ENCODE data around the gene SLC37A3. TPM values are rescaled to one million over a fixed set of nuclear protein-coding genes. Genes with fewer than 3 reads are reported as not detected.

Gene SLC37A3
- total RNA-seq, 1 experiment from 2014 or later, result 52.7 TPM

DNA sequence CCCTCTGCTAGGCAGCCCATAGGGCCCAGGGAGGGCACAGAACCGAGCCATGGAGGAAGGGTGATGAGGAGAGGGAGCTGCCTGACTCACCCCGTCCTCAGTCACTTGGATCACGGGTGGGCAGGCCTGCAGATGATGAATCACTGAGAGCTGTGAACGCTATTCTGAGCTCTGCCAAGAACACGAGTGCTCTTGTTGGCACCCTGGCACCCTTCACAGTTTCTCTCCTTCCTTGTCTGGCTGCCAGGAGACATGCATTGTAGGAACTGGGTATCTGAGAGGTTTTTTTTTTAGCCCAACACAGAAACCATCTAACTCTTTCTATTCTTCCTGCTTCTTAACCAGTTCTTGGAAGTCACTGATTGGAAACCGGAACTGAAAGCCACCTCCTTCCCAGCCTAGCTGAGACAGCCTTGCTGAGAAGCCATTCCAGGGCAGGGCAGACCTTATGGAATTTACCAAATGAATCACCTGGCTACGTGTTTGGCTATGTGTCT is 82.1 kb downstream of the SLC37A3 start:
- Histone ChIP-seq H3K4me1 (ENCODE audit: insufficient read depth, low read length) (no peaks in the 10 kb centered on the region), H4K5ac (ENCODE audit: insufficient read length, low read depth, low read length) (no peak overlapping the region), H3K56ac (ENCODE audit: insufficient read length, low read depth, low read length) (no peak overlapping the region), H2BK5ac (ENCODE audit: insufficient read length, low read length) (no peak overlapping the region), H4K8ac (replicated peaks; ENCODE audit: insufficient read length, low read depth, low read length) (no peak overlapping the region), H3K79me1 (ENCODE audit: insufficient read depth, low read depth, low read length, poor library complexity, severe bottlenecking) (no peaks in the 10 kb centered on the region), H2BK20ac (ENCODE audit: low read depth, low read length, poor library complexity, severe bottlenecking) (no peak overlapping the region), H3T11ph (ENCODE audit: low read length) (no peak overlapping the region), H3K9me3 (ENCODE audit: control insufficient read depth, low read depth, low read length) (peaks cover 5% of the 10 kb centered on the region), H3K4me2 (ENCODE audit: insufficient read depth, insufficient read length, low read length) (no peak overlapping the region), H3K23ac (ENCODE audit: insufficient read length, low read depth, low read length) (no peak overlapping the region), H4K20me1 (ENCODE audit: control insufficient read depth, insufficient read depth, insufficient read length) (no peaks in the 10 kb centered on the region), H3K4ac (ENCODE audit: low read depth, low read length) (no peak overlapping the region), H2BK12ac (ENCODE audit: insufficient read length, low read depth, low read length) (no peak overlapping the region), H3K79me2 (ENCODE audit: insufficient read depth, low read length) (no peaks in the 10 kb centered on the region), H3K23me2 (ENCODE audit: insufficient read length, low read depth, low read length, poor library complexity, severe bottlenecking) (no peaks in the 10 kb centered on the region), H3K9ac (ENCODE audit: extremely low read depth, insufficient read length, low read length) (no peak overlapping the region), H3K14ac (ENCODE audit: insufficient read depth, low read length) (no peak overlapping the region), H3K27me3 (ENCODE audit: insufficient read depth, low read length) (no peaks in the 10 kb centered on the region), H2AFZ (ENCODE audit: low read length) (no peak overlapping the region), H4K91ac (ENCODE audit: insufficient read length, low read depth, low read length) (no peak overlapping the region), H2BK120ac (ENCODE audit: low read depth, low read length, poor library complexity, severe bottlenecking) (no peak overlapping the region), H2BK15ac (ENCODE audit: low read depth, low read length) (no peak overlapping the region), H3K27ac (ENCODE audit: insufficient read length, low read depth, low read length) (no peak overlapping the region), H2AK5ac (ENCODE audit: insufficient read length, low read length) (no peak overlapping the region), H3K18ac (ENCODE audit: insufficient read length, low read depth, low read length) (no peak overlapping the region)
- TF ChIP-seq, protein P1, sequence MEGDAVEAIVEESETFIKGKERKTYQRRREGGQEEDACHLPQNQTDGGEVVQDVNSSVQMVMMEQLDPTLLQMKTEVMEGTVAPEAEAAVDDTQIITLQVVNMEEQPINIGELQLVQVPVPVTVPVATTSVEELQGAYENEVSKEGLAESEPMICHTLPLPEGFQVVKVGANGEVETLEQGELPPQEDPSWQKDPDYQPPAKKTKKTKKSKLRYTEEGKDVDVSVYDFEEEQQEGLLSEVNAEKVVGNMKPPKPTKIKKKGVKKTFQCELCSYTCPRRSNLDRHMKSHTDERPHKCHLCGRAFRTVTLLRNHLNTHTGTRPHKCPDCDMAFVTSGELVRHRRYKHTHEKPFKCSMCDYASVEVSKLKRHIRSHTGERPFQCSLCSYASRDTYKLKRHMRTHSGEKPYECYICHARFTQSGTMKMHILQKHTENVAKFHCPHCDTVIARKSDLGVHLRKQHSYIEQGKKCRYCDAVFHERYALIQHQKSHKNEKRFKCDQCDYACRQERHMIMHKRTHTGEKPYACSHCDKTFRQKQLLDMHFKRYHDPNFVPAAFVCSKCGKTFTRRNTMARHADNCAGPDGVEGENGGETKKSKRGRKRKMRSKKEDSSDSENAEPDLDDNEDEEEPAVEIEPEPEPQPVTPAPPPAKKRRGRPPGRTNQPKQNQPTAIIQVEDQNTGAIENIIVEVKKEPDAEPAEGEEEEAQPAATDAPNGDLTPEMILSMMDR (conservative IDR thresholded peaks at IDR 0.05), result no peak
- peaks cover 14 to 23% (median 18%) of the 10 kb centered on the region in 3 experiments for H3K36me3 Mint-ChIP-seq (ENCODE audit: insufficient read depth in 1 of 3, low read depth in 3 of 3)
- no peak overlapping the region for H3K4me3 Mint-ChIP-seq
- DNase-seq, result no peak
- WGBS (ENCODE audit: extremely low coverage, insufficient read length, low lambda C conversion rate), result no CpG with 5 or more reads among the region's 7 CpGs
- no peak overlapping the region for H3K27ac Mint-ChIP-seq
- peaks cover 0 to 2% of the 10 kb centered on the region in 2 experiments; a peak in 1 of 4 replicates for H3K4me1 Mint-ChIP-seq
- peaks cover 16 to 18% of the 10 kb centered on the region in 2 experiments for H3K9me3 Mint-ChIP-seq
- H3K27me3 Mint-ChIP-seq (ENCODE audit: low read depth), result no peaks in the 10 kb centered on the region; the same call in 1 of the 2 replicates

Measured in H9 (cell line).